Measurements from ENCODE around the gene MPHOSPH9.
A peak's percentile ranks its signal among the peaks of the same experiment; 100 is the strongest.

The MPHOSPH9 gene

GRCh38 chr12:123268850-123269249 is 35.9 kb upstream of the MPHOSPH9 start:
- H3K27me3 ChIP-seq = no peaks in the 10 kb centered on the region
- H3K9ac ChIP-seq = peak overlapping the region; percentile 98
- H3K27ac ChIP-seq = peak overlapping the region; percentile 99
- H3K9me3 ChIP-seq = no peaks in the 10 kb centered on the region
- H3K4me3 ChIP-seq = peak overlapping the region; percentile 90
- H3K4me1 ChIP-seq = peaks cover 44% of the 10 kb centered on the region
- no peak for TF ChIP-seq Cebpa-rat (IDR thresholded peaks at IDR 0.05)
- peak overlapping the region; percentile 100 for H3K4me2 ChIP-seq
- peaks cover 38% of the 10 kb centered on the region for H3K36me3 ChIP-seq
- H4K20me1 ChIP-seq = peaks cover 41% of the 10 kb centered on the region

GRCh38 chr12:123267991-123268843 is 35.3 kb upstream of the MPHOSPH9 start:
- H3K4me2 ChIP-seq = peak overlapping the region; percentile 100
- no peaks in the 10 kb centered on the region for H3K9me3 ChIP-seq
- H3K27ac ChIP-seq = peak overlapping the region; percentile 99
- H3K4me3 ChIP-seq = peak overlapping the region; percentile 90
- no peaks in the 10 kb centered on the region for H3K27me3 ChIP-seq
- H3K4me1 ChIP-seq = peaks cover 48% of the 10 kb centered on the region
- TF ChIP-seq Cebpa-rat (IDR thresholded peaks at IDR 0.05) = no peak
- H3K9ac ChIP-seq = peak overlapping the region; percentile 98
- H4K20me1 ChIP-seq = peaks cover 48% of the 10 kb centered on the region
- peaks cover 44% of the 10 kb centered on the region for H3K36me3 ChIP-seq

GRCh38 chr12:123267335-123267920 is 34.5 kb upstream of the MPHOSPH9 start:
- Histone ChIP-seq H3K27ac (peak overlapping the region; percentile 99), H3K9me3 (no peaks in the 10 kb centered on the region), H3K36me3 (peaks cover 52% of the 10 kb centered on the region), H3K4me1 (peaks cover 42% of the 10 kb centered on the region), H3K4me3 (0 out of 2 replicates have a peak overlapping the region, but pooled peaks have one; percentile 90), H3K9ac (peak overlapping the region; percentile 98), H3K4me2 (peak overlapping the region; percentile 100), H4K20me1 (peaks cover 53% of the 10 kb centered on the region), H3K27me3 (no peaks in the 10 kb centered on the region)
- TF ChIP-seq Cebpa-rat (IDR thresholded peaks at IDR 0.05) = no peak

- peak overlapping the region; percentile 100; the same call in 1 of the 2 replicates for H3K4me2 ChIP-seq
- no peak overlapping the region for H3K4me3 ChIP-seq
- peaks cover 38% of the 10 kb centered on the region for H3K4me1 ChIP-seq
- H3K27me3 ChIP-seq = no peaks in the 10 kb centered on the region
- peak overlapping the region; percentile 34; the same call in 1 of the 2 replicates for H3K9ac ChIP-seq
- TF ChIP-seq Cebpa-rat (IDR thresholded peaks at IDR 0.05) = no peak
- H3K36me3 ChIP-seq = peaks cover 58% of the 10 kb centered on the region
- H3K27ac ChIP-seq = peak overlapping the region; percentile 99
- peaks cover 60% of the 10 kb centered on the region for H4K20me1 ChIP-seq
- H3K9me3 ChIP-seq = no peaks in the 10 kb centered on the region
Measured at GRCh38 chr12:123266679-123267277, 33.8 kb upstream of the MPHOSPH9 start.

- peaks cover 38% of the 10 kb centered on the region for H3K4me1 ChIP-seq
- H3K27ac ChIP-seq = peak overlapping the region; percentile 99
- H3K4me2 ChIP-seq = no peak overlapping the region
- no peaks in the 10 kb centered on the region for H3K27me3 ChIP-seq
- peaks cover 66% of the 10 kb centered on the region for H4K20me1 ChIP-seq
- H3K36me3 ChIP-seq = peaks cover 65% of the 10 kb centered on the region
- no peak overlapping the region for H3K4me3 ChIP-seq
- no peaks in the 10 kb centered on the region for H3K9me3 ChIP-seq
- no peak for TF ChIP-seq Cebpa-rat (IDR thresholded peaks at IDR 0.05)
- H3K9ac ChIP-seq = 0 out of 2 replicates have a peak overlapping the region, but pooled peaks have one; percentile 34
Measured at GRCh38 chr12:123265851-123266678, 33.1 kb upstream of the MPHOSPH9 start.

GRCh38 chr12:123264642-123265041 is 31.7 kb upstream of the MPHOSPH9 start:
- TF ChIP-seq Cebpa-rat (IDR thresholded peaks at IDR 0.05) = no peak
- peaks cover 80% of the 10 kb centered on the region for H3K36me3 ChIP-seq
- no peaks in the 10 kb centered on the region for H3K27me3 ChIP-seq
- H3K4me3 ChIP-seq = no peak overlapping the region
- H3K9ac ChIP-seq = no peak overlapping the region
- H3K9me3 ChIP-seq = no peaks in the 10 kb centered on the region
- no peak overlapping the region for H3K4me2 ChIP-seq
- peaks cover 72% of the 10 kb centered on the region for H4K20me1 ChIP-seq
- no peak overlapping the region for H3K27ac ChIP-seq
- peaks cover 38% of the 10 kb centered on the region for H3K4me1 ChIP-seq

GRCh38 chr12:123263196-123263817 is 30.4 kb upstream of the MPHOSPH9 start:
- no peak overlapping the region for H3K4me3 ChIP-seq
- H3K27ac ChIP-seq = no peak overlapping the region
- TF ChIP-seq Cebpa-rat (IDR thresholded peaks at IDR 0.05) = no peak
- H3K9me3 ChIP-seq = no peaks in the 10 kb centered on the region
- H3K4me2 ChIP-seq = no peak overlapping the region
- H4K20me1 ChIP-seq = peaks cover 84% of the 10 kb centered on the region
- peaks cover 93% of the 10 kb centered on the region for H3K36me3 ChIP-seq
- H3K27me3 ChIP-seq = no peaks in the 10 kb centered on the region
- peaks cover 28% of the 10 kb centered on the region for H3K4me1 ChIP-seq
- H3K9ac ChIP-seq = no peak overlapping the region

- H3K9ac ChIP-seq = no peak overlapping the region
- H3K4me1 ChIP-seq = peaks cover 6% of the 10 kb centered on the region; the same call in 1 of the 2 replicates
- H3K4me2 ChIP-seq = no peak overlapping the region
- no peak overlapping the region for H3K27ac ChIP-seq
- peaks cover 86% of the 10 kb centered on the region for H4K20me1 ChIP-seq
- H3K36me3 ChIP-seq = peaks cover 100% of the 10 kb centered on the region
- no peaks in the 10 kb centered on the region for H3K9me3 ChIP-seq
- no peak for TF ChIP-seq Cebpa-rat (IDR thresholded peaks at IDR 0.05)
- no peaks in the 10 kb centered on the region for H3K27me3 ChIP-seq
- no peak overlapping the region for H3K4me3 ChIP-seq
Measured at GRCh38 chr12:123261196-123261595, 28.3 kb upstream of the MPHOSPH9 start.

GRCh38 chr12:123260081-123260480 is 27.1 kb upstream of the MPHOSPH9 start:
- Histone ChIP-seq H3K36me3 (peaks cover 100% of the 10 kb centered on the region), H3K4me3 (no peak overlapping the region), H4K20me1 (peaks cover 86% of the 10 kb centered on the region), H3K9ac (no peak overlapping the region), H3K9me3 (no peaks in the 10 kb centered on the region), H3K27me3 (no peaks in the 10 kb centered on the region), H3K4me1 (peaks cover 6% of the 10 kb centered on the region; the same call in 1 of the 2 replicates), H3K27ac (no peak overlapping the region), H3K4me2 (no peak overlapping the region)
- no peak for TF ChIP-seq Cebpa-rat (IDR thresholded peaks at IDR 0.05)
